B cell (primary cell): ENCODE data around the gene CALY.

Source experiments
- EZH2 ChIP-seq: IDR thresholded peaks from 2 replicates; pipeline ENCODE4 v1.6.1; 2012; ENCODE audit warnings: borderline replicate concordance, low read depth, mild to moderate bottlenecking, moderate library complexity, low read length; ENCODE audit not compliant: insufficient read depth, poor library complexity, severe bottlenecking
- TF ChIP-seq, protein P1 (sequence below): fragments of 200-600 bp; IDR thresholded peaks from one replicate; pipeline ENCODE4 v1.8.0; 2022; ENCODE audit warnings: antibody characterized with exemption, mild to moderate bottlenecking

DNA sequence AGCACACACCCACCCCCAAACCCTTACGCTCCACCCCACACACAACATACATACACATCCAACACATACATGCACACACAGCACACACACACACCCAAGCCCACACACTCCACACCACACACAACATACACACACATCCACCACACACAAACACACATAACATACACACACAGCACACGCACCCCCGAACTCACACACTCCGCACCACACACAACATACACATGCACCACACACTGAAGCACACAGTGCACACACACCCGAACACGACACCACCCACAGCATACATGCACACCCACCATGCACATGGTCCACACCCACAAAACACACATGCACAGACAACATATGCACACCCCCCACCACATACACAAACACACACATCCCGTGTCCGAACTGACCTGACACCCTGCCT, 12.5 kb upstream of the CALY start:
- TF ChIP-seq, protein P1, sequence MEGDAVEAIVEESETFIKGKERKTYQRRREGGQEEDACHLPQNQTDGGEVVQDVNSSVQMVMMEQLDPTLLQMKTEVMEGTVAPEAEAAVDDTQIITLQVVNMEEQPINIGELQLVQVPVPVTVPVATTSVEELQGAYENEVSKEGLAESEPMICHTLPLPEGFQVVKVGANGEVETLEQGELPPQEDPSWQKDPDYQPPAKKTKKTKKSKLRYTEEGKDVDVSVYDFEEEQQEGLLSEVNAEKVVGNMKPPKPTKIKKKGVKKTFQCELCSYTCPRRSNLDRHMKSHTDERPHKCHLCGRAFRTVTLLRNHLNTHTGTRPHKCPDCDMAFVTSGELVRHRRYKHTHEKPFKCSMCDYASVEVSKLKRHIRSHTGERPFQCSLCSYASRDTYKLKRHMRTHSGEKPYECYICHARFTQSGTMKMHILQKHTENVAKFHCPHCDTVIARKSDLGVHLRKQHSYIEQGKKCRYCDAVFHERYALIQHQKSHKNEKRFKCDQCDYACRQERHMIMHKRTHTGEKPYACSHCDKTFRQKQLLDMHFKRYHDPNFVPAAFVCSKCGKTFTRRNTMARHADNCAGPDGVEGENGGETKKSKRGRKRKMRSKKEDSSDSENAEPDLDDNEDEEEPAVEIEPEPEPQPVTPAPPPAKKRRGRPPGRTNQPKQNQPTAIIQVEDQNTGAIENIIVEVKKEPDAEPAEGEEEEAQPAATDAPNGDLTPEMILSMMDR: no peak
- TF ChIP-seq EZH2: no peak
